Esophagus squamous epithelium (tissue), 4 donors: ENCODE results near the gene TNPO1.

Source experiments
- POLR2A ChIP-seq, 4 donors: fragments of 450-650 bp; IDR thresholded peaks; one replicate each; pipeline ENCODE4 v1.6.1; 2017; ENCODE audit warnings: antibody characterized with exemption in 4 of 4, mild to moderate bottlenecking in 4 of 4, moderate library complexity in 3 of 4
- TF ChIP-seq, protein P1 (sequence below), 6 experiments: fragments of 450-650 bp in 4 of 6; fragments of 200-600 bp in 2 of 6; sonication (generic) in 2 of 6; IDR thresholded peaks; one replicate each; pipeline ENCODE4 v1.5.1; 2016 to 2019; ENCODE audit warnings: antibody characterized with exemption in 6 of 6, mild to moderate bottlenecking in 4 of 6, moderate library complexity in 4 of 6

DNA sequence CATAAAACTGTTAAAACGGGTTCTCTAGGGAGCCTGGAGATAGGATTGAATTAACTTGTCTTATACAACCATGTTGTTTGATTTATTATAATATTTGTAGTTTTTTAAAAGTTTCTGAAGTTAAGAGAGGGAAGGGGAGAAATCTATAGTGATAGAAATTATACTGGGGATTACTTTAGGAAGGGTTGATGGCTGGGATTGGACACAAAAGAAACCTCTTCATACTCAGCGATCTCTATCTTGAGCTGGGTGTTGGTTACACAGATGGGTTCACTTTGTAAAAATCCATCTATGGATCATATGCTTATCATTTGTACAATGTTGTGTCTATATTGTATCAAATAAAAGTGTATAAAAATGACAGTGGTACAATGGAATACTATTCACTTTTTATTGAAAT, 30.0 kb downstream of the TNPO1 start:
- no peak for TF ChIP-seq POLR2A (IDR thresholded peaks at IDR 0.05)
- TF ChIP-seq, protein P1, sequence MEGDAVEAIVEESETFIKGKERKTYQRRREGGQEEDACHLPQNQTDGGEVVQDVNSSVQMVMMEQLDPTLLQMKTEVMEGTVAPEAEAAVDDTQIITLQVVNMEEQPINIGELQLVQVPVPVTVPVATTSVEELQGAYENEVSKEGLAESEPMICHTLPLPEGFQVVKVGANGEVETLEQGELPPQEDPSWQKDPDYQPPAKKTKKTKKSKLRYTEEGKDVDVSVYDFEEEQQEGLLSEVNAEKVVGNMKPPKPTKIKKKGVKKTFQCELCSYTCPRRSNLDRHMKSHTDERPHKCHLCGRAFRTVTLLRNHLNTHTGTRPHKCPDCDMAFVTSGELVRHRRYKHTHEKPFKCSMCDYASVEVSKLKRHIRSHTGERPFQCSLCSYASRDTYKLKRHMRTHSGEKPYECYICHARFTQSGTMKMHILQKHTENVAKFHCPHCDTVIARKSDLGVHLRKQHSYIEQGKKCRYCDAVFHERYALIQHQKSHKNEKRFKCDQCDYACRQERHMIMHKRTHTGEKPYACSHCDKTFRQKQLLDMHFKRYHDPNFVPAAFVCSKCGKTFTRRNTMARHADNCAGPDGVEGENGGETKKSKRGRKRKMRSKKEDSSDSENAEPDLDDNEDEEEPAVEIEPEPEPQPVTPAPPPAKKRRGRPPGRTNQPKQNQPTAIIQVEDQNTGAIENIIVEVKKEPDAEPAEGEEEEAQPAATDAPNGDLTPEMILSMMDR (IDR thresholded peaks at IDR 0.05): no peak
